Mucosa of rectum (tissue), 2 donors: ENCODE data around the gene NCK1.

Source experiments
- H3K27ac ChIP-seq, 2 donors: one replicate each; pipeline ENCODE4 v1.7.0; 2013; ENCODE audit warnings: inconsistent platforms in 2 of 2, low read depth in 2 of 2, low read length in 2 of 2
- H3K27me3 ChIP-seq, 2 donors: one replicate each; pipeline ENCODE4 v1.7.0; 2013; ENCODE audit warnings: low read length in 2 of 2; ENCODE audit not compliant: control insufficient read depth in 2 of 2, insufficient read depth in 2 of 2
- H3K36me3 ChIP-seq, 2 donors: one replicate each; pipeline ENCODE4 v1.7.0; 2013; ENCODE audit warnings: low read length in 2 of 2; ENCODE audit not compliant: control insufficient read depth in 2 of 2, insufficient read depth in 2 of 2
- H3K4me1 ChIP-seq, 2 donors: one replicate each; pipeline ENCODE4 v1.7.0; 2013; ENCODE audit warnings: low read length in 2 of 2, mild to moderate bottlenecking in 1 of 2; ENCODE audit not compliant: control insufficient read depth in 2 of 2, insufficient read depth in 2 of 2
- H3K4me3 ChIP-seq, 2 donors: one replicate each; pipeline ENCODE4 v1.7.0; 2013; ENCODE audit warnings: low read length in 2 of 2
- H3K9ac ChIP-seq, 2 donors: one replicate each; pipeline ENCODE4 v1.7.0; 2013; ENCODE audit warnings: low read length in 2 of 2, low read depth in 1 of 2, mild to moderate bottlenecking in 1 of 2
- H3K9me3 ChIP-seq, 2 donors: one replicate each; pipeline ENCODE4 v1.7.0; 2013; ENCODE audit warnings: low read length in 2 of 2; ENCODE audit not compliant: control insufficient read depth in 2 of 2
- donor health status: healthy.
- donor health status: Normal muscosa, but diverticular disease.

NCK1 gene

GRCh38 chr3:136906725-136907124 is 44.7 kb downstream of the NCK1 start:
- H3K4me1 ChIP-seq, result no peaks in the 10 kb centered on the region
- no peak overlapping the region for H3K4me3 ChIP-seq
- H3K27ac ChIP-seq, result no peak overlapping the region
- no peak overlapping the region for H3K9ac ChIP-seq
- no peaks in the 10 kb centered on the region for H3K27me3 ChIP-seq
- no peaks in the 10 kb centered on the region for H3K9me3 ChIP-seq
- H3K36me3 ChIP-seq, result no peaks in the 10 kb centered on the region

- H3K9me3 ChIP-seq, result no peaks in the 10 kb centered on the region
- H3K36me3 ChIP-seq, result no peaks in the 10 kb centered on the region
- H3K4me1 ChIP-seq, result no peaks in the 10 kb centered on the region
- H3K9ac ChIP-seq, result no peak overlapping the region
- H3K27ac ChIP-seq, result no peak overlapping the region
- H3K27me3 ChIP-seq, result no peaks in the 10 kb centered on the region
- no peak overlapping the region for H3K4me3 ChIP-seq
These were observed 46.3 kb downstream of the NCK1 start for GRCh38 chr3:136908297-136908696.

GRCh38 chr3:136909187-136909586 is 47.2 kb downstream of the NCK1 start:
- no peaks in the 10 kb centered on the region for H3K9me3 ChIP-seq

GRCh38 chr3:136910697-136911096 is 48.7 kb downstream of the NCK1 start:
- Histone ChIP-seq H3K27ac (no peak overlapping the region), H3K9me3 (no peaks in the 10 kb centered on the region), H3K9ac (no peak overlapping the region), H3K36me3 (no peaks in the 10 kb centered on the region), H3K4me3 (no peak overlapping the region), H3K27me3 (no peaks in the 10 kb centered on the region), H3K4me1 (no peaks in the 10 kb centered on the region)

More at GRCh38 chr3:136909187-136909586, 47.2 kb downstream of the NCK1 start:
- Histone ChIP-seq H3K27me3 (no peaks in the 10 kb centered on the region), H3K36me3 (no peaks in the 10 kb centered on the region), H3K9ac (no peak overlapping the region), H3K27ac (no peak overlapping the region), H3K4me1 (no peaks in the 10 kb centered on the region), H3K4me3 (no peak overlapping the region)

GRCh38 chr3:136913168-136913567 is 51.2 kb downstream of the NCK1 start:
- H3K9me3 ChIP-seq, result no peaks in the 10 kb centered on the region
- H3K27ac ChIP-seq, result no peak overlapping the region
- no peaks in the 10 kb centered on the region for H3K27me3 ChIP-seq
- H3K9ac ChIP-seq, result no peak overlapping the region
- no peaks in the 10 kb centered on the region for H3K36me3 ChIP-seq
- H3K4me1 ChIP-seq, result no peaks in the 10 kb centered on the region
- H3K4me3 ChIP-seq, result no peak overlapping the region

GRCh38 chr3:136914739-136915138 is 52.7 kb downstream of the NCK1 start:
- Histone ChIP-seq H3K36me3 (no peaks in the 10 kb centered on the region), H3K4me1 (peaks cover 0 to under 1% of the 10 kb centered on the region in 2 donors), H3K9ac (no peak overlapping the region), H3K27me3 (no peaks in the 10 kb centered on the region), H3K9me3 (no peaks in the 10 kb centered on the region), H3K27ac (no peak overlapping the region), H3K4me3 (no peak overlapping the region)

- H3K27ac ChIP-seq, result no peak overlapping the region
- H3K27me3 ChIP-seq, result no peaks in the 10 kb centered on the region
- H3K36me3 ChIP-seq, result no peaks in the 10 kb centered on the region
- no peak overlapping the region for H3K9ac ChIP-seq
- H3K9me3 ChIP-seq, result no peaks in the 10 kb centered on the region
- H3K4me3 ChIP-seq, result no peak overlapping the region
- peaks cover 0 to 2% of the 10 kb centered on the region in 2 donors for H3K4me1 ChIP-seq
These were observed 54.2 kb downstream of the NCK1 start for GRCh38 chr3:136916223-136916622.

GRCh38 chr3:136919799-136920580 is 58.0 kb downstream of the NCK1 start:
- no peaks in the 10 kb centered on the region for H3K36me3 ChIP-seq
- no peaks in the 10 kb centered on the region for H3K9me3 ChIP-seq
- no peak overlapping the region for H3K9ac ChIP-seq
- no peaks in the 10 kb centered on the region for H3K27me3 ChIP-seq
- peaks cover 0 to 2% of the 10 kb centered on the region in 2 donors for H3K4me1 ChIP-seq
- H3K4me3 ChIP-seq, result no peak overlapping the region
- peak overlapping the region in 1 of 2 donors; percentile 19 for H3K27ac ChIP-seq

GRCh38 chr3:136920904-136921611 is 59.0 kb downstream of the NCK1 start:
- H3K27ac ChIP-seq, result no peak overlapping the region
- H3K4me1 ChIP-seq, result peaks cover 0 to 2% of the 10 kb centered on the region in 2 donors
- H3K36me3 ChIP-seq, result no peaks in the 10 kb centered on the region
- H3K9ac ChIP-seq, result no peak overlapping the region
- H3K27me3 ChIP-seq, result no peaks in the 10 kb centered on the region
- no peak overlapping the region for H3K4me3 ChIP-seq
- H3K9me3 ChIP-seq, result no peaks in the 10 kb centered on the region

- H3K4me3 ChIP-seq, result no peak overlapping the region
- H3K9me3 ChIP-seq, result no peaks in the 10 kb centered on the region
- peaks cover 0 to 6% of the 10 kb centered on the region in 2 donors for H3K36me3 ChIP-seq
- no peak overlapping the region for H3K27ac ChIP-seq
- H3K9ac ChIP-seq, result no peak overlapping the region
- H3K4me1 ChIP-seq, result peaks cover 2 to 4% of the 10 kb centered on the region in 2 donors
- no peaks in the 10 kb centered on the region for H3K27me3 ChIP-seq
These were observed 63.6 kb downstream of the NCK1 start for GRCh38 chr3:136925425-136926190.
